ENCODE results near the gene DMPK.
"Not testable (repeated sequence)": the region's sequence is repeated elsewhere in the genome, so short reads cannot be mapped to it uniquely, and the experiment has no call there.

GRCh38 chr19:45751483-45751882 lies 30.8 kb downstream of the DMPK start:
- TF ChIP-seq, protein P1, sequence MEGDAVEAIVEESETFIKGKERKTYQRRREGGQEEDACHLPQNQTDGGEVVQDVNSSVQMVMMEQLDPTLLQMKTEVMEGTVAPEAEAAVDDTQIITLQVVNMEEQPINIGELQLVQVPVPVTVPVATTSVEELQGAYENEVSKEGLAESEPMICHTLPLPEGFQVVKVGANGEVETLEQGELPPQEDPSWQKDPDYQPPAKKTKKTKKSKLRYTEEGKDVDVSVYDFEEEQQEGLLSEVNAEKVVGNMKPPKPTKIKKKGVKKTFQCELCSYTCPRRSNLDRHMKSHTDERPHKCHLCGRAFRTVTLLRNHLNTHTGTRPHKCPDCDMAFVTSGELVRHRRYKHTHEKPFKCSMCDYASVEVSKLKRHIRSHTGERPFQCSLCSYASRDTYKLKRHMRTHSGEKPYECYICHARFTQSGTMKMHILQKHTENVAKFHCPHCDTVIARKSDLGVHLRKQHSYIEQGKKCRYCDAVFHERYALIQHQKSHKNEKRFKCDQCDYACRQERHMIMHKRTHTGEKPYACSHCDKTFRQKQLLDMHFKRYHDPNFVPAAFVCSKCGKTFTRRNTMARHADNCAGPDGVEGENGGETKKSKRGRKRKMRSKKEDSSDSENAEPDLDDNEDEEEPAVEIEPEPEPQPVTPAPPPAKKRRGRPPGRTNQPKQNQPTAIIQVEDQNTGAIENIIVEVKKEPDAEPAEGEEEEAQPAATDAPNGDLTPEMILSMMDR (IDR thresholded peaks at IDR 0.05): not testable (repeated sequence)
- TF ChIP-seq POLR2A (IDR thresholded peaks at IDR 0.05); POLR2AphosphoS5 (IDR thresholded peaks at IDR 0.05; ENCODE audit: insufficient read depth in 1 of 2, low read depth in 1 of 2): not testable (repeated sequence)
